Effector CD4-positive, alpha-beta T cell (primary cell): Measurements from ENCODE around the gene ARHGEF12.

Experiments
- DNase-seq: peaks from one replicate; pipeline ENCODE4 v3.0.0-alpha.2; 2020

ARHGEF12 gene

GRCh38 chr11:120317689-120318480 is 18.3 kb upstream of the ARHGEF12 start:
- DNase-seq, result no peak

- no peak for DNase-seq
Observed at GRCh38 chr11:120318906-120319305, 17.3 kb upstream of the ARHGEF12 start.

DNA sequence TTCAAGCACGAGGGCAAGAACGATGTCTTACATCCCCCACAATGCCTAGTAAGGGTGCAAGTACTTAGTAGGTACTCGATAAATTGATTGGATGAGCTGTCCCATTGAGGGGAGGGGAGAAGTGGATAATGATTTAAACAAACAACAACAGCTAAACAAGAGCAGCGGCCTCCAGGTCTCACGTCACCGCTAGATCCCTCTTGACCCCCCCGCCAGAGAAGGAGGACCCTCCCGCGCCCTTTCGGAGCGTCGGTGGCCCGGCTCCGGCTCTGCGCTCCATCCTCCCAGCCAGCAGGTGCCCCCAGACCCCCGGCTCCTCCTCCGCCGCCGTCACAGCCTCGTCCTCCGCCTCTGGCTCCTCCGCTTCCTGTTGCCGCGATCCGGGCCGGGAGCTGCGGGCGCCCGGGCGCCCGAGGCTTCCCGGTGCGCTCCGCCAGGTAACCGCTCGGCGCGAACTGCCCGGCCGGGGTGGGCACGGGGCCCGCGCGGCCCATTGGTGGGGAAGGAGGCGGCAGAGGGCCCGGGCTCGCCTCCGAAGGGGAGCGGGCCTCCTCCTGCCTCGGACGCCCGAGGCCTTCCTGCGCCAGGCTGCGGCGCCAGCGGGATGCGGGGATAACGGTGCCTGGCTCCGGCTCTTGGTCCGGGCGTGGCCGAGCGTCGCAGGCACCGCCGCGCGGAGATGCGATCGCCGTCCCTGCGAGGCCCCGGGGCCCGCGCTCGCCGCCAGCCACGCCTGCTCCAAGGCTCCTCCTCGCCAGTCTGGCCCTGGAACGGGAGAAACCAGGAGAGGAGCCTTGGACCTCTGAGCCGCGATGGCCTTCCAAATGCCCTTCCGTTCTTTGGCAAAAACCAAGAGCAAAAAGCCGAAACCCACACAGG is 11.0 kb upstream of the ARHGEF12 start, which contains the start of gene TLCD5:
Gene TLCD5, plus strand, starts transcription at position 368 of the 879 bp plus-strand sequence. CDS start 2,143 bp downstream, outside the sequence.
- DNase-seq, result no peak

DNA sequence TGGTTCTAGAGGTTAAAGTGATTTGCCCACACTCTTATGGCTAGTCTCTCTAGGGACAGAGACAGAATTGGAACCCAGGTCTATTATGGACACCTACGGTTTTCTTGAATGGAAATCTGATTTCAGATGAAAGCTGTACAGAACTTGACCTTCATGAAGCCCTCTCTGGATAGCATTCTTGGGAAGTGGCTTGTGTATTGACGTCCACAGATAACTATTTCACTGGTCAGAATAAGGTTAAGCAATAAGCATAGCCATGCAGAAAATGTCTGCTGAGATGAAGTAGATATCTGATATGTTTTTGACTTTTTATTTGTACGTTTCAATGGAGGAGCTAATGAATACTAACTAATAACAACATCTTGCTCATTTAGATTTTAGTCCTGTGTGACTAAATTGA is 10.0 kb upstream of the ARHGEF12 start:
- no peak for DNase-seq

- DNase-seq, result no peak
Observed at GRCh38 chr11:120326845-120327281, 9.3 kb upstream of the ARHGEF12 start.

- no peak for DNase-seq
Observed at GRCh38 chr11:120327311-120327710, 8.9 kb upstream of the ARHGEF12 start.

GRCh38 chr11:120329556-120329955 is 6.7 kb upstream of the ARHGEF12 start:
- no peak for DNase-seq

- no peak for DNase-seq
Observed at GRCh38 chr11:120330045-120330444, 6.2 kb upstream of the ARHGEF12 start.

GRCh38 chr11:120331301-120331996 is 4.8 kb upstream of the ARHGEF12 start:
- DNase-seq, result no peak

- no peak for DNase-seq
Observed at GRCh38 chr11:120332822-120333716, 3.1 kb upstream of the ARHGEF12 start.

- DNase-seq, result no peak
Observed at GRCh38 chr11:120333801-120334200, 2.4 kb upstream of the ARHGEF12 start.

GRCh38 chr11:120334332-120334731 is 1.9 kb upstream of the ARHGEF12 start:
- DNase-seq, result no peak

- peak; percentile 56 for DNase-seq
Observed at GRCh38 chr11:120334894-120335462, 1.2 kb upstream of the ARHGEF12 start.

DNA sequence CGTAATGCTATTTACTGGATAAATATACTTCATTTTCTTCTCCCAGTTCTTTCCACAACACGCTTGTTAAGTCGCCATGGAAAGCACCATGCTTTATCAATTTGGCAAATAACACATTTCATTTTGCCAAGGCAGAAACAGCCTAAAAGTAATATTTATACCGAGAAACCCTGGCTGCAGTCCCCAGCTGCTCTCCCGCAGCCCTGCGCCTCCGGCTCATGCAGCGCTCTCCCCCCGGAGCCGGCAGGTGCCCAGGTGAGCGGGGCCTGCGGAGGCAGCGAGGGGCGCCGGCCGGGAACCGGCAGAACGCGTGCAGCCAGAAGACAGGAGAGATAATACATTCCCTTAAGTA is 681 bp upstream of the ARHGEF12 start:
- no peak for DNase-seq

GRCh38 chr11:120336641-120337354 is 585 bp downstream of the ARHGEF12 start:
- no peak for DNase-seq

DNA sequence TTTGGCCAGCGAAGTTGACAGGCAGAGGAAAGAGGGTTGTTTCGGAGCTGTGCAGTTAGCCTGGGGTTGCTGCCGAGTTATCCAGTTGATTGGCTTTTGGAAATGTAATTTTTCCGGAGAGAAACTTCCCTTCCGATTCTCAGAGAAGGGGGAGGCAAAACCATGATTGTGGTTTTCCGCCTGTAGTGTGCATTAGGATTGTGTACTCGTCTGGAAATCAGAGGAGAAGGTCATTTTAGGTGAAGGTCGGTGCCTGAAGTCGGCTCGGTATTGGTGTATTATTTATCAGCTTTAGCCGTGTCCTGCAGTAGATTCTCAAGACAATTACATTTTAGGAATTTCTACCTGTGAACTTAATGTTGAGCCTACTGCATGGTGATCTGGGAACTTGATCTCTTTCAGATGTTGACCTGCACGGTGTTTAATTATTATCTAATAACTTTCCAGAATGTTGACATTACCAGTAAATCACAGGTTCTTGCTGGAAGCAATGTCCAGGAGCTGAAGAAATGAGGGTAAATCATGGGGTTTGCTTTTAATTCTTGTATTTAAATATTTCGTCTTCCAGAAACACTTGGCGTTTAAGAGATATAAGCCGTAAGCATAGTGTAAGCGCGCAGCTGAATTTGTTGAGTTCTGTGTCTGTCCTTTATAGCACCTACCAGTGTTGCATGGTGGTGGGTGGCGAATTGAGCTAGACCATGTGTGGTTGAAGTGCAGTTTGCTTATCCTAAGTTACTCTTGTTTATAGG is 1.3 kb downstream of the ARHGEF12 start:
- DNase-seq, result no peak

- no peak for DNase-seq
Observed at GRCh38 chr11:120338107-120338933, 2.1 kb downstream of the ARHGEF12 start.

GRCh38 chr11:120339394-120339890 is 3.2 kb downstream of the ARHGEF12 start:
- no peak for DNase-seq

DNA sequence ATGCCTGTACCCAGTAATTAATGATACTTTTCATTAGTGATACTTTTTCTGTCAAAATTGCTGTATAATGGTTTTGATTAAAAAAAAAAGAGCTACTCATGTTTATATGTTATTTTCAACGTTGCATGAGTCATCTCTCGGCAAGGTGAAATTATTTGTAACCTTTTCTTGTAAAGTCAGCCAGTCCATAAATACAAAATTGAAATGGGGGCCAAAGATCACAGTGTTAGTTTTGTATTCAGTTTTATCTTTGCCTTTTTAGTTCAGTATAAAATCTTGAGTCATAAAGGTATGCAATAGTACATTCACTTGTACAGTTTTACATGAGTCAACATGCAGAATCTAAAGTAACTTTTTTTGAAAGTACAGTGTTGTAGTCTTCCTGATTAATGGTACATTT is 4.3 kb downstream of the ARHGEF12 start:
- DNase-seq, result no peak
